Small intestine (tissue), 7 donors: Measurements from ENCODE around the gene BMPR1A. TPM values are rescaled to one million over a fixed set of nuclear protein-coding genes. Genes with fewer than 3 reads are reported as not detected.
A peak's percentile ranks its signal among the peaks of the same experiment; 100 is the strongest.

ENCODE experiments used
- DNase-seq, 2 donors: peaks; one replicate each; pipeline versions ENCODE4 v3.0.0 to v3.0.0-alpha.2; 2013
- FAIRE-seq: peaks from 2 replicates; lab custom pipeline; 2012; peaks lifted over from hg19 to GRCh38; lab: Jason Lieb, UNC
- H3K27ac ChIP-seq, 3 donors: one replicate each; pipeline ENCODE4 v1.5.1; 2013; ENCODE audit warnings: low read length in 2 of 3, mild to moderate bottlenecking in 2 of 3, control low read depth in 1 of 3, inconsistent platforms in 1 of 3, low read depth in 1 of 3, moderate library complexity in 1 of 3
- H3K27me3 ChIP-seq, 3 donors: one replicate each; pipeline ENCODE4 v1.6.1; 2013; ENCODE audit warnings: low read length in 3 of 3, inconsistent platforms in 1 of 3; ENCODE audit not compliant: control insufficient read depth in 3 of 3, insufficient read depth in 3 of 3
- H3K36me3 ChIP-seq, 3 donors: one replicate each; pipeline ENCODE4 v1.6.1; 2013; ENCODE audit warnings: low read length in 3 of 3, inconsistent platforms in 1 of 3, low read depth in 1 of 3, mild to moderate bottlenecking in 1 of 3, moderate library complexity in 1 of 3; ENCODE audit not compliant: control insufficient read depth in 3 of 3, insufficient read depth in 2 of 3
- H3K4me1 ChIP-seq, 3 donors: one replicate each; pipeline ENCODE4 v1.6.1; 2013; ENCODE audit warnings: low read length in 2 of 3, inconsistent platforms in 1 of 3, low read depth in 1 of 3, mild to moderate bottlenecking in 1 of 3, moderate library complexity in 1 of 3; ENCODE audit not compliant: control insufficient read depth in 3 of 3, insufficient read depth in 2 of 3
- H3K4me3 ChIP-seq, 3 donors: one replicate each; pipeline ENCODE4 v1.5.1; 2013; ENCODE audit warnings: low read length in 3 of 3, control low read depth in 1 of 3, inconsistent platforms in 1 of 3, low read depth in 1 of 3, mild to moderate bottlenecking in 1 of 3, moderate library complexity in 1 of 3
- H3K9me3 ChIP-seq, 2 donors: one replicate each; pipeline ENCODE4 v1.6.1; 2013; ENCODE audit warnings: low read depth in 1 of 2, low read length in 1 of 2; ENCODE audit not compliant: control insufficient read depth in 2 of 2, insufficient read depth in 1 of 2
- WGBS, 3 donors: extraction: QIAGEN DNeasy Blood & Tissue Kit; methylation state at CpG; one replicate each; pipeline ENCODE4 v1.1.7; 2013; 5-methylcytosine and 5-hydroxymethylcytosine counted together
- polyA plus RNA-seq, 4 donors: library from polyadenylated mRNA; stranded (reverse) in 3 of 4; unstranded in 1 of 4; fragments of 200-250 nt in 3 of 4; fragments of 120-200 nt in 1 of 4; gene quantifications; one replicate each; pipeline versions ENCODE4 v1.2.1 to v1.2.3, GENCODE V29; 2013
- donor health status: healthy with polysubstance abuse.
- donor health status: control.
- donor health status: control.
- donor health status: Bipolar disorder and iron deficiency.
- donor health status: healthy.

Gene BMPR1A
- polyA plus RNA-seq, 4 donors: 3.4 to 40.2 (median 9.8) TPM

DNA sequence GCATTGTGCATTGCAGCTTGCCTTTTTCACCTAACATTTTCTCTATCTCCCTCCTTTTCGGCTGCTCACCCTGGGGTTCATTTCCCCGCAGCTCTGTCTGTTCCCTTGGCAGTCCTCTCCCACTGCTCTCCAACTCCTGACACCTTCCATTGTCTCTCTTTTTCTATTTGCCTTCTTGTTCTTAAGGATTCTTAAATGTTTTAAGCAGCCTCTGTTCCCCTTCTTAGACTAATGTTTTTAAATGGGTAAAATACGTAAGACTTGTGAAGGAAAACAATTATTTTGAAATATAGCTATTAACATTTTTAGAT is 19.4 kb downstream of the BMPR1A start:
- H3K27me3 ChIP-seq: no peaks in the 10 kb centered on the region
- H3K36me3 ChIP-seq: peaks cover 0 to 5% (median 0%) of the 10 kb centered on the region in 3 donors
- 80 to 97% (median 87%) methylated on average over 3 of the region's 3 CpGs for WGBS, 3 donors
- H3K27ac ChIP-seq: peak overlapping the region in 1 of 3 donors; percentile 22
- DNase-seq: no peak
- H3K4me3 ChIP-seq: no peak overlapping the region
- H3K4me1 ChIP-seq: peaks cover 0 to 8% (median 0%) of the 10 kb centered on the region in 3 donors
- FAIRE-seq: no peak
- H3K9me3 ChIP-seq: peaks cover 0 to 5% of the 10 kb centered on the region in 2 donors

DNA sequence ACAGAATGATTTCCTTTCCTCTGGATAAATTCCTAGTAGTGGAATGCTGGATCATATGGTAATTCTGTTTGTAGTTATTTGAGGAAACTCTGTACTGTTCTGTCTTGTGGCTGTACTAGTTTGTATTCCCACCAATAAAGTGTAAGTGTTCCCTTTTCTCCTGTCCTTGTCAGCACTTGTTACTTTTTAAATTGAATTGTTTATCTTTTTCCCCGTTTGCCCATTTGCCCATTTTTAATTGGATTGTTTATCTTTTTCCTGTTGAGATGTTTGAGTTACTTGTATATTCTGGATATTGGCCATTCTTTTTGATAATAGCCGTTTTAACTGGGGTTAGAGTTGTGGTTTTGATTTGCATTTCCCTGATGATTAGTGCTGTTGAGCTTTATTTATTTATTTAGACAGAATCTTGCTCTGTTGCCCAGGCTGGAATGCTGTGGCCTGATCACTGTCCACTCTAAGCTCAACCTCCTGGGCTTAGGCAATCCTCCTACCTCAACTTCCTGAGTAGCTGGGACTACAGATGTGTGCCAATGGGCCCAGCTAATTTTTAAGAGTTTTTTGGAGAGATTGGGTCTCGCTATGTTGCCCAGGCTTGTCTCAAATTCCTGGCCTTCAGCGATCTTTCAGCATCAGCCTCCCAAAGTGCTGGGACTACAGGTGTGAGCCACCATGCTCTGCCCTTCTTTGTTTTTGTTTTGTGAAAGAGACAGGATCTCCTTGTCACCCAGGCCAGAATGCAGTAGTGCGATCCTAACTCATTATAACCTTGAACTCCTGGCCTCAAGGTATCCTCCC is 23.0 kb downstream of the BMPR1A start:
- Histone ChIP-seq H3K4me1 (peaks cover 0 to 8% (median 0%) of the 10 kb centered on the region in 3 donors), H3K27me3 (no peaks in the 10 kb centered on the region), H3K36me3 (peaks cover 0 to 8% (median 0%) of the 10 kb centered on the region in 3 donors), H3K27ac (peak overlapping the region in 1 of 3 donors; percentile 20), H3K9me3 (peaks cover 0 to 5% of the 10 kb centered on the region in 2 donors), H3K4me3 (no peak overlapping the region)
- DNase-seq (no peak), FAIRE-seq (no peak)
- WGBS, 3 donors: 64 to 75% (median 70%) methylated on average over 5 of the region's 5 CpGs

DNA sequence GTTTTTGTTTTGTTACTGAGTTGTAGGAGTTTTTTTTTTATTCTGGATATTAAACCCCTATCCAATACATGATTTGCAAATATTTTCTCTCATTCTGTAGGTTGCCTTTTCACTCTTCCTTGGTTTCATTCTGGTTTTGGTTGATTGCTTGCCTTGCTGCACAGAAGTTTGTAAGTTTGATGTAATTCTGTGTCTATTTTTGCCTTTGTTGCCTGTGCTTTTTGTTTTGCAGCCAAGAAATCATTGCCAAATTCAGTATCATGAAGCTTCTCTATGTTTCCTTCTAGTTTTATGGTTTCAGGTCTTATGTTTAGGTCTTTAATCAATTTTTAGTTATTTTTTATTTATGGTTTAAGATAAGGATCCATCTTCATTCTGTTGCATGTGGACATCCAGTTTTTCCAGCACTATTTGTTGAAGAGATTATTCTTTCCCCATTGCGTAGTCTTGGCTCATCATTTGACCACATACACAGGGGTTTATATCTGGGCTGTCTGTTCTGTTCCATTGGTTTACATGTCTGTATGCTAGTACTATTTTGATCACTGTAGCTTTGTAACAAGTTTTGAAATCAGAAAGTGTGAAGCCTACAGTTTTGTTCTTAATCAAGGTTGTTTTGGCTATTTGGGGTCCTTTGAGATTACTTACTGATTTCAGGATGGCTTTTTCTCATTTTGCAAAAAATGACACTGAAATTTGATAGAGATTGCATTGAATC is 26.4 kb downstream of the BMPR1A start:
- FAIRE-seq: no peak

DNA sequence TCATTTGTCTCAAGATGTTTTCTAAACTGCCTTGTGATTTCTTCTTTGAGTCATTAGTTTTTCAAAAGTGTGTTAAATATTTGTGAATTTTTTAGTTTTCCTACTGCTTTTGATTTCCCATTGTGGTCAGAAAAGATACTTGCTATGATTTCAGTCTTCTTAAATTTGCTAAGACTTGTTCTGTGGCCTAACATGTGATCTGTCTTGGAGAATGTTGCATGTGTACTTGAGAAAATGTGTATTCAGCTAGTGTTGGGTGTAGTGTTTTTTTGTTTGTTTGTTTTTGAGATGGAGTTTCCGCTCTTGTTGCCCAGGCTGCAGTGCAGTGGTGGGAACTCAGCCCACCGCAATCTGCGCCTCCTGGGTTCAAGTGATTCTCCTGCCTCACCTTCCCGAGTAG is 28.6 kb downstream of the BMPR1A start:
- FAIRE-seq: no peak

More for the DNA sequence above, 26.4 kb downstream of the BMPR1A start:
- Histone ChIP-seq H3K9me3 (peaks cover 0 to 5% of the 10 kb centered on the region in 2 donors), H3K27me3 (no peaks in the 10 kb centered on the region), H3K4me1 (peaks cover 2 to 13% (median 5%) of the 10 kb centered on the region in 3 donors), H3K36me3 (peaks cover 0 to 10% (median 0%) of the 10 kb centered on the region in 3 donors), H3K4me3 (no peak overlapping the region), H3K27ac (no peak overlapping the region)
- DNase-seq: no peak
- WGBS, 3 donors: 70 to 88% (median 85%) methylated on average over 1 of the region's 1 CpG

DNA sequence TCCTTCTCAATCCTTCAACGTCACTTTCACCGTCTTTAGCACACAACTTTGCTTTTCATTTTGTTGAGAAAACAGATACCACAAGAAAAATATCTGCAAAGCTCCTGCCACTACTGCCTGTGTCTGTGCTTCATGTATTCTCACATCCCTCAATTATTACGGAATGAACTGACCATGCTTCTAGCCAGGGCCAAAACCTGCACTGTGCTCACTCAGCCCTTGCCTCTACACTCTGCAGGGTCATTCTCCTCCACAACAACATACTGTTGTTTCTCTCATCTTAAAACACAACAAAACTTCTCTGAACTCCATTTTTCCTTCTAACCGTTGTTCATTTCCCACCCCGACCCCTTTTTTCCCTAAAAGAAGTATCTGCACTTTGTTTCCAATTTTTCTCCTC is 29.5 kb downstream of the BMPR1A start:
- peaks cover 2 to 13% (median 5%) of the 10 kb centered on the region in 3 donors for H3K4me1 ChIP-seq
- no peak overlapping the region for H3K4me3 ChIP-seq
- DNase-seq (no peak), FAIRE-seq (no peak)
- no peaks in the 10 kb centered on the region for H3K9me3 ChIP-seq
- H3K27ac ChIP-seq: peak overlapping the region in 1 of 3 donors; percentile 57
- H3K36me3 ChIP-seq: peaks cover 0 to 5% (median 0%) of the 10 kb centered on the region in 3 donors
- no peaks in the 10 kb centered on the region for H3K27me3 ChIP-seq
- 26 to 50% (median 41%) methylated on average over 5 of the region's 5 CpGs for WGBS, 3 donors

More for the DNA sequence above, 28.6 kb downstream of the BMPR1A start:
- Histone ChIP-seq H3K4me1 (peaks cover 2 to 13% (median 5%) of the 10 kb centered on the region in 3 donors), H3K9me3 (no peaks in the 10 kb centered on the region), H3K27ac (no peak overlapping the region), H3K27me3 (no peaks in the 10 kb centered on the region), H3K4me3 (no peak overlapping the region), H3K36me3 (peaks cover 0 to 5% (median 0%) of the 10 kb centered on the region in 3 donors)
- DNase-seq: no peak
- WGBS, 3 donors: 89 to 98% (median 89%) methylated on average over 4 of the region's 4 CpGs

DNA sequence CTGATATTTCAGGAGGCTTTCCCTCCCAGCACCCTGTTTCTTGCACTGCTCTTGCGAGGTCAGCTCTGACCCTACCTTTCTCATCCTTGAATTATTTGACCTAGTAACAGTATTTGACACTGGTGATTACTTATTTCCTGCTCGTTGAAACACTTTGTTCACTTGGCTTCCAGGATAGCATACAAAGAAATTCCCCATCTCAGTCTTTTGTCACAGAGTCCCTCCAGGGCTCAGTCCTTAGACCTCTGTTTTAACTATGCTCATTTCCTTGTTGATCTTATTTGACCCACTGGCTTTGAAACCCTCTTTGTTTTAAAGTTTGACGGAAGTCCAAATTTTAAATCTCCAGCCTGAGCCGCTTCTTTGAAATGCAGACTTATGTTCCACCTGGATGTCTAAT is 29.9 kb downstream of the BMPR1A start:
- Histone ChIP-seq H3K36me3 (peaks cover 0 to 5% (median 0%) of the 10 kb centered on the region in 3 donors), H3K4me1 (peaks cover 2 to 13% (median 5%) of the 10 kb centered on the region in 3 donors), H3K4me3 (no peak overlapping the region), H3K27me3 (no peaks in the 10 kb centered on the region), H3K9me3 (no peaks in the 10 kb centered on the region), H3K27ac (peak overlapping the region in 1 of 3 donors; percentile 57)
- WGBS, 3 donors: 15 to 34% (median 27%) methylated on average over 4 of the region's 4 CpGs
- no peak for FAIRE-seq
- DNase-seq: peak in 1 of 2 donors; percentile 36

DNA sequence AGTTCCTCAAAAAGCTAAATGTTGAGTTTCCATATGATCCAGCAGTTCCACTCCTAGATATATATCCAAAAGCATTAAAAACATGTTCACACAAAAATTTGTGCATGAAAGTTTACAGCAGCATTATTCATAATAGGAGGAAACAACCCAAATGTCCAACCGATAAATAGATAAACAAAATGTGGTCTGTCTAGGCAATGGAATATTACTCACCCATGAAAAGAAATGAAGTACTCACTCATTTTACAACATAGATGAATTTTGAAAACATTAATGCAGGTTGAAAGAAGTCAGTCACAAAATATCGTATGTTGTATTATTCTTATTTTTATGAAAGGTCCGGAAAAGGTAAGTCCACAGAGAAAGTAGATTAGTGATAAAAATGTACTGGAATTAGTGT is 34.0 kb downstream of the BMPR1A start:
- WGBS, 3 donors: 96 to 98% (median 97%) methylated on average over 3 of the region's 3 CpGs

DNA sequence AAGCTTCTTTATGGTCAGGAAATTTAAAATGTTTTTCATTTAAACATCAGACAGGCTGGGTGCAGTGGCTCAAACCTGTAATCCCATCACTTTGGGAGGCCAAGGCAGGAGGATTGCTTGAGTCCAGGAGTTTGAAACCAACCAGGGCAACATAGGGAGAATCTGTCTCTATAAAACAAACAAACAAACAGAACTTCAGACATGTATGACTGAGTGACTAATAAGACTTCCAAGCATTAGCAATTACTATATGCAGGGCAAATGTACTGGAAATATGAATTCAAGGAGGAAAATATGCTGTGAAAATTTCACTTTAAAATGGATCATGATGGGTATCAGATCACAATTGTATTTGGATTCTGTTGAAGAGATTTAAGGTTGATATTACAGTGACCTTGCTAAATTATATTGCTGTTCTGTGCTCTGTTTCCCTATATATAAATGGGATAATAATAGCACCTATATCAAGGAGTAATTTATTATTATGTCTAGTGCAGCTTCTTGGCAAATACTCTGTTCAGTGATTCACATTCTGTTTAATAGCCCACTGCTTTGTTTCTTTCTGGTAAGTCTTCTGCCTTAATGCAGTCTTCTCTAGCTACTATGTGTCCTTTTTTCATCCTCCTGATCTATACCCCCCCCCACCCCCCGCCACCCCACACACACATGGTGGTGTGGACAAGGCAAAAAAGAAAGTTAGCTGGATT is 36.2 kb downstream of the BMPR1A start:
- FAIRE-seq (no peak), DNase-seq (no peak)
- peaks cover 0 to 2% (median 0%) of the 10 kb centered on the region in 3 donors for H3K36me3 ChIP-seq
- 91 to 96% (median 93%) methylated on average over 1 of the region's 1 CpG for WGBS, 3 donors
- no peaks in the 10 kb centered on the region for H3K9me3 ChIP-seq
- H3K27me3 ChIP-seq: no peaks in the 10 kb centered on the region
- no peak overlapping the region for H3K27ac ChIP-seq
- H3K4me3 ChIP-seq: no peak overlapping the region
- H3K4me1 ChIP-seq: peaks cover 0 to 4% (median 3%) of the 10 kb centered on the region in 3 donors

More for the DNA sequence above, 34.0 kb downstream of the BMPR1A start:
- Histone ChIP-seq H3K9me3 (no peaks in the 10 kb centered on the region), H3K27me3 (no peaks in the 10 kb centered on the region), H3K27ac (no peak overlapping the region), H3K36me3 (peaks cover 0 to 2% (median 0%) of the 10 kb centered on the region in 3 donors), H3K4me3 (no peak overlapping the region), H3K4me1 (peaks cover 5 to 16% (median 6%) of the 10 kb centered on the region in 3 donors)
- DNase-seq (no peak), FAIRE-seq (no peak)
